ENCODE results near the gene PRAMEF15.
"Not testable (repeated sequence)": the region's sequence is repeated elsewhere in the genome, so short reads cannot be mapped to it uniquely, and the experiment has no call there.

DNA sequence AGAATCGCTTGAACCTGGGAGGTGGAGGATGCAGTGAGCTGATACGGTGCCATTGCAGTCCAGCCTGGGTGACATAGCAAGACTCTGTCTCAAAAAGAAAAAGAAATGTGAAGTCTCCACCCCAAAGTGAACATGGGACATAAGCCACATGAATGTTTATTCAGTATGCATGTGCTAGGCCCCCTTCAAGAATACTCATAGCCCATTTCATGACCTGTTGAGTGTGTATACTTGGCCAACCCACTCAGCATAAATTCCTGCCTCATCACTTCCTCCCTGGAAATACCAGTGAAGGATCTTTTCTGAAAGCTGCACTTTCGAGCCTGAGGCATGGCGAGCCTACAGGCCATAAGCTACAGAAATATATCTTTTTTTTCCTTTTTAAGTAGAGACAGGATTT lies 49.5 kb downstream of the PRAMEF15 start:
- TF ChIP-seq YY1 (IDR thresholded peaks at IDR 0.05; ENCODE audit: insufficient read depth, insufficient read length); ZNF274 (IDR thresholded peaks at IDR 0.05; ENCODE audit: low read depth, low read length); SUZ12 (IDR thresholded peaks at IDR 0.05; ENCODE audit: extremely low read depth, insufficient read depth, insufficient read length): not testable (repeated sequence)

Measured in NT2/D1 (cell line).